ENCODE results near the gene MED29. TPM values are rescaled to one million over a fixed set of nuclear protein-coding genes. Genes with fewer than 3 reads are reported as not detected.

MED29 gene
- total and polyA plus RNA-seq, 2 of the 13 experiments (the other 11 are each of a cell fraction or from before 2014, with no cell fraction given), result 14.0 to 19.7 TPM

DNA sequence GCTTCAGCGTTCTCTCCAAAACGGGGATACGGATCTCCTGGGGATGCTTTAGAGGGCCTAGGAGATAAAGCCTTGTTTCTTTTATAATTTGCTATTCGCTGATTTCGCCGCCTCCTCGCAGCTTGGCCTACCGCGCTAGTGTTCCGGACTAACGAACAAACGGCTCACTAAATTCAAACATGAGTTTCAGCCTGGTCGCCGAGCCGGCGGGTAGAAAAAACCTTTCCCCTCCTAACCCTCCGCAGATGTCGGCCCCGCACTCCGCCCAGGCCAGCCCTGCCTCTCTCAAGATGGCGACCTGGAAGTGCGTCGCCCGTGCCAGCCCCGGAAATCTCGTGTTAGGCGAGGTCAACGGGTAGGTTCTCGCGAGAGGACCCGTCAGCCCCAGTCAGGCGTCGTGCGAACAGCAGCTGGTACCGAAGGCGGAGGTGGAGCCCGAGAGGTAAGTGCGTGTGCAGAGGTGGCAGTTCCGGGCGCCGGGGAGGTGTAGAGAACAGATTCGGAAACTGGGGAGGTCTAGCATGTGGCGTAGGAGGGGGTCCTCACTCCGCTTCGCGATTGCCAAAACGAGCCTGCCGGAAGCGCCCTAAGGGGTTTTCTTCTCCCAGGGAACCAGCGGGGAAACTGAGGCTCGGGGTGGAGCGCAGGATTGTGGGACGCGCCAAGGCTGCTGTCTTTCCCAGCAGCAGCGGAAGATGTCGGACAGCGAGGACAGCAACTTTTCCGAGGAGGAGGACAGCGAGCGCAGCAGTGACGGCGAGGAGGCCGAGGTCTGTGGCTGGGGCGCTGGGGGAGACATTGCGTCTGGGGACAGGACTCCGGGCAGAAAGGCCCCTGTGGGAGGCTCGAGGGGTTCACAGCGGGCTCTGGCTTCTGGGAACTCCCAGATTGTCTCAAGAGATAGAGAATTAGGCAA is 54.3 kb downstream of the MED29 start, which contains the start of gene SUPT5H (continued):
- peak; percentile 74 for TF ChIP-seq ZNF331 (CRISPR knock-in tag; IDR thresholded peaks at IDR 0.05)
- TF ChIP-seq ZNF737 (CRISPR knock-in tag; IDR thresholded peaks at IDR 0.05; ENCODE audit: borderline replicate concordance), result no peak
- no peak for TF ChIP-seq NPAS2 (CRISPR knock-in tag; IDR thresholded peaks at IDR 0.05; ENCODE audit: borderline replicate concordance)
- no peak for TF ChIP-seq PHF21A (CRISPR knock-in tag; IDR thresholded peaks at IDR 0.05)
- TF ChIP-seq HHEX (CRISPR knock-in tag; IDR thresholded peaks at IDR 0.05), result no peak
- TF ChIP-seq, protein P1, sequence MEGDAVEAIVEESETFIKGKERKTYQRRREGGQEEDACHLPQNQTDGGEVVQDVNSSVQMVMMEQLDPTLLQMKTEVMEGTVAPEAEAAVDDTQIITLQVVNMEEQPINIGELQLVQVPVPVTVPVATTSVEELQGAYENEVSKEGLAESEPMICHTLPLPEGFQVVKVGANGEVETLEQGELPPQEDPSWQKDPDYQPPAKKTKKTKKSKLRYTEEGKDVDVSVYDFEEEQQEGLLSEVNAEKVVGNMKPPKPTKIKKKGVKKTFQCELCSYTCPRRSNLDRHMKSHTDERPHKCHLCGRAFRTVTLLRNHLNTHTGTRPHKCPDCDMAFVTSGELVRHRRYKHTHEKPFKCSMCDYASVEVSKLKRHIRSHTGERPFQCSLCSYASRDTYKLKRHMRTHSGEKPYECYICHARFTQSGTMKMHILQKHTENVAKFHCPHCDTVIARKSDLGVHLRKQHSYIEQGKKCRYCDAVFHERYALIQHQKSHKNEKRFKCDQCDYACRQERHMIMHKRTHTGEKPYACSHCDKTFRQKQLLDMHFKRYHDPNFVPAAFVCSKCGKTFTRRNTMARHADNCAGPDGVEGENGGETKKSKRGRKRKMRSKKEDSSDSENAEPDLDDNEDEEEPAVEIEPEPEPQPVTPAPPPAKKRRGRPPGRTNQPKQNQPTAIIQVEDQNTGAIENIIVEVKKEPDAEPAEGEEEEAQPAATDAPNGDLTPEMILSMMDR (CRISPR knock-in tag; IDR thresholded peaks at IDR 0.05), result no peak
- TF ChIP-seq CBX2 (IDR thresholded peaks at IDR 0.05; ENCODE audit: low read depth, low read length), result no peak
- TF ChIP-seq CBX2 (CRISPR knock-in tag; IDR thresholded peaks at IDR 0.05; ENCODE audit: low read depth), result no peak
- no peak for TF ChIP-seq NFE2L2 (IDR thresholded peaks at IDR 0.05; ENCODE audit: low read length)
- peak; percentile 78 for TF ChIP-seq ZBTB38 (CRISPR knock-in tag; IDR thresholded peaks at IDR 0.05)
- no peak for TF ChIP-seq ZFYVE20 (CRISPR knock-in tag; IDR thresholded peaks at IDR 0.05; ENCODE audit: borderline replicate concordance, low read depth)
- TF ChIP-seq NBN (conservative IDR thresholded peaks at IDR 0.05), result no peak
- TF ChIP-seq HIVEP1 (CRISPR knock-in tag; IDR thresholded peaks at IDR 0.05), result peak; percentile 93
- TF ChIP-seq, protein P2, sequence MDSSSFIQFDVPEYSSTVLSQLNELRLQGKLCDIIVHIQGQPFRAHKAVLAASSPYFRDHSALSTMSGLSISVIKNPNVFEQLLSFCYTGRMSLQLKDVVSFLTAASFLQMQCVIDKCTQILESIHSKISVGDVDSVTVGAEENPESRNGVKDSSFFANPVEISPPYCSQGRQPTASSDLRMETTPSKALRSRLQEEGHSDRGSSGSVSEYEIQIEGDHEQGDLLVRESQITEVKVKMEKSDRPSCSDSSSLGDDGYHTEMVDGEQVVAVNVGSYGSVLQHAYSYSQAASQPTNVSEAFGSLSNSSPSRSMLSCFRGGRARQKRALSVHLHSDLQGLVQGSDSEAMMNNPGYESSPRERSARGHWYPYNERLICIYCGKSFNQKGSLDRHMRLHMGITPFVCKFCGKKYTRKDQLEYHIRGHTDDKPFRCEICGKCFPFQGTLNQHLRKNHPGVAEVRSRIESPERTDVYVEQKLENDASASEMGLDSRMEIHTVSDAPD (CRISPR knock-in tag; IDR thresholded peaks at IDR 0.05), result 0 out of 2 replicates have a peak, but pooled peaks have one; percentile 26
- TF ChIP-seq ZMYM4 (CRISPR knock-in tag; IDR thresholded peaks at IDR 0.05), result peak; percentile 89
- no peak for TF ChIP-seq ZNF672 (CRISPR knock-in tag; IDR thresholded peaks at IDR 0.05)
- TF ChIP-seq SRF (IDR thresholded peaks at IDR 0.05; ENCODE audit: low read depth, low read length), result no peak
- TF ChIP-seq ZNF44 (CRISPR knock-in tag; IDR thresholded peaks at IDR 0.05), result peak; percentile 79; the same call in 1 of the 2 replicates
- no peak for TF ChIP-seq ATRX (CRISPR knock-in tag; IDR thresholded peaks at IDR 0.05; ENCODE audit: borderline replicate concordance)
- TF ChIP-seq RFXAP (CRISPR knock-in tag; IDR thresholded peaks at IDR 0.05; ENCODE audit: borderline replicate concordance), result peak; percentile 52; the same call in 1 of the 2 replicates
- TF ChIP-seq ZNF367 (CRISPR knock-in tag; IDR thresholded peaks at IDR 0.05; ENCODE audit: borderline replicate concordance), result no peak
- TF ChIP-seq ZNF225 (CRISPR knock-in tag; IDR thresholded peaks at IDR 0.05), result peak; percentile 36; the same call in 1 of the 2 replicates
- TF ChIP-seq SP140L (CRISPR knock-in tag; IDR thresholded peaks at IDR 0.05; ENCODE audit: borderline replicate concordance), result 0 out of 2 replicates have a peak, but pooled peaks have one; percentile 36
- TF ChIP-seq, protein P3, sequence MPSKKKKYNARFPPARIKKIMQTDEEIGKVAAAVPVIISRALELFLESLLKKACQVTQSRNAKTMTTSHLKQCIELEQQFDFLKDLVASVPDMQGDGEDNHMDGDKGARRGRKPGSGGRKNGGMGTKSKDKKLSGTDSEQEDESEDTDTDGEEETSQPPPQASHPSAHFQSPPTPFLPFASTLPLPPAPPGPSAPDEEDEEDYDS (CRISPR knock-in tag; IDR thresholded peaks at IDR 0.05), result peak; percentile 92
- no peak; the same call in 1 of the 2 replicates for TF ChIP-seq ZNF354B (CRISPR knock-in tag; IDR thresholded peaks at IDR 0.05)
- TF ChIP-seq, protein P4, sequence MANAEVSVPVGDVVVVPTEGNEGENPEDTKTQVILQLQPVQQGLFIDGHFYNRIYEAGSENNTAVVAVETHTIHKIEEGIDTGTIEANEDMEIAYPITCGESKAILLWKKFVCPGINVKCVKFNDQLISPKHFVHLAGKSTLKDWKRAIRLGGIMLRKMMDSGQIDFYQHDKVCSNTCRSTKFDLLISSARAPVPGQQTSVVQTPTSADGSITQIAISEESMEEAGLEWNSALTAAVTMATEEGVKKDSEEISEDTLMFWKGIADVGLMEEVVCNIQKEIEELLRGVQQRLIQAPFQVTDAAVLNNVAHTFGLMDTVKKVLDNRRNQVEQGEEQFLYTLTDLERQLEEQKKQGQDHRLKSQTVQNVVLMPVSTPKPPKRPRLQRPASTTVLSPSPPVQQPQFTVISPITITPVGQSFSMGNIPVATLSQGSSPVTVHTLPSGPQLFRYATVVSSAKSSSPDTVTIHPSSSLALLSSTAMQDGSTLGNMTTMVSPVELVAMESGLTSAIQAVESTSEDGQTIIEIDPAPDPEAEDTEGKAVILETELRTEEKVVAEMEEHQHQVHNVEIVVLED (CRISPR knock-in tag; IDR thresholded peaks at IDR 0.05; ENCODE audit: borderline replicate concordance), result peak; percentile 85
- TF ChIP-seq ATAD3A (CRISPR knock-in tag; IDR thresholded peaks at IDR 0.05), result no peak

All from HepG2 (cell line).